OCI-M1 (cell line): Measurements from ENCODE around the gene ATP1A1.
A peak's percentile ranks its signal among the peaks of the same experiment; 100 is the strongest.

Source experiments
- DNase-seq: peaks from one replicate; lab custom pipeline; 2025; lab: John Stamatoyannopoulos, UW

ATP1A1 gene

DNA sequence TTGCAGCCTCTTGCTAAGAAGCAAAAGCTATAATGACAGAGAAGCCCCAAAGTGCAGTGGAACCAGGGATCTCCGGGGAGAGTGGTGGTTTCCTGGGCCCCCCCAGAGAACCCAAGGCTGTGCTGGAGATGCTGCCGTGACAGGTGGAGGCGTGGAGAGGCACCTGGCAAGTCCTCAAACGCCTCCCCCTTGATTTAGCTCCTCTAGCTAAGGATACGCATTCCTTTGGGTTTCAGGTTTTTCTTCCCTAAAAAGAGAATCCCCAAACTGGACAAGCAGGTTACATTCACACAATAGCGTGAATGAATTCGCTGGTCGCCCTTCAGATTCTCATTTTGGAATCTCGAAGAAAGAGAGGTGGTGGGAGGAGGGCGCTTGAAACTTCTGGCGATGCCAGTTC is 853 bp upstream of the ATP1A1 start:
- DNase-seq, result no peak

DNA sequence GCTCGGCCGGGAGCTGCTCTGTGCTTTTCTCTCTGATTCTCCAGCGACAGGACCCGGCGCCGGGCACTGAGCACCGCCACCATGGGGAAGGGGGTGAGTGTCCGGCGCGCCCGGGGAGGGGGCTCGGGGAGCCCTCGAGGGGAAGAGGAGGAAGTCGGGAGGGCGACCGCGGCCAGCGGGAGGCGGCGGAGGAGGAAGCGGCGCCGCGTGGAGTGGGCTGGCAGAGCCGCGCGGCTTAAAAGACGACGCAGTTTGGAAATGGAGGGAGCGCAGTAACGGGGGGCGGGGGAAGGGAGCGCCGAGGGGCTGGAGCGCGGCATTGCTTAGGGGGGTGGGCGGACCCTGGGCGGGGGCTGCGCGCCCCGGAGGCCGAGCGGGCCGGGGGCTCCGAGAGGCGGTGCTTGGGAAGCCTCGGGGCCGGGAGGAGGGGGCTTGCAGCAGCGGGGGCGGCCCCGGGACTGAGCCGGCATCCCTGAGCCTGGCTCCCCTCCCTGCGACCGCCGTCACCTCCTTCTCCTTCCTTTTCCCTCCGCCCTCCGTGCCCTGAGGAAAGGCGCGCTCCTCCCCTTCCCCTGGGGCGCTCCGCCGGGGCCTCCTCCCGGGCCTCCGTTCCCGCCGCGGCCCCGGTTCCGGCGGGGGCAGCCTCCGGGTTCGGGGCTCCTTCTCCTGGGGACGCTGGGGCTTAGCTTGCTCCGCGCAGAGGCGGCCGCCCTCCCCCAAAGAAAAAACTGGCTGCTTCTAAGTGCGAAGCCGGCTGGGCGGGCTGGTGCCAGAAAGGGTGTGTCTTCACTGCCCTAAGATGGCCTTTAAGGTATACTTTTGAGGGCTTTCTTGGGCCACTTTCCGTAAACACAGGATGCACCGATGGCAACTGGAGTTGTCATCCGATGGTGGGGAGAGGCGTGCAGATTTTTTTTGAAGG is 648 bp downstream of the ATP1A1 start:
- DNase-seq, result peak; percentile 52

GRCh38 chr1:116374353-116375147 is 1.5 kb downstream of the ATP1A1 start:
- no peak for DNase-seq

DNA sequence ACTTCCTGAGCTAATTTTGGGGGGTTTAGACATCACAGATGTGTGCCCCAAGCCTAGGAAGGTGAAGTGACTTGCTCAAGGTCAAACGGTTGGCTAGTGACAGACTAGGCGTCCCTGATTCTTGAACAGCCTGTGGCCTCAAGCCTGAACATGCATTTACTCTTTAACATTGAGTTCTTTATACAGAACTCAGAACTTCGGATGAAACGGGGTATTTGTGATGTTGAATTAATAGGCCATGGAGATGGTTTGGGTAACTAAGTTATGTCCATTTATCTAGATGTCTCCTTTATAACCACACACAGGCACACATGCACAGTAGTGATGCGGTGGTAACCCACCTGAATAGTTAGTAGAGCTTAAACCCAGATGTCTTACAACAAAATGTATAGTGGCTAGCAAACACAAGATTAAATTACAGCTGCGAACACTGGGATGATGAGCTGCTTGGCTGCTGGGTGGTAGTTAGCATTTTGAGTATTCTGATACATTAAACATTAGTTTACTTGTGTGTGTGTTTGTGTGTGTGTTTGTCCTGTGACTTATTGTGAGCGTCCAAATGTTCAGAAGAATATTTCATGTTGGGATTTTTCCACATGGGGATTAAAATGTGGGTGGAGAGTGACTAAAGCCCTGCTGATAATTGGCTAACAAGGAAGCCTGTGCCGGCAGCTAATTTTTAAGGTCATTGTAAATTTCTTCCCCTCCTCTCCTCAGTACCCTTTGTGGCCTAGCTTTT is 2.3 kb downstream of the ATP1A1 start:
- DNase-seq, result no peak

DNA sequence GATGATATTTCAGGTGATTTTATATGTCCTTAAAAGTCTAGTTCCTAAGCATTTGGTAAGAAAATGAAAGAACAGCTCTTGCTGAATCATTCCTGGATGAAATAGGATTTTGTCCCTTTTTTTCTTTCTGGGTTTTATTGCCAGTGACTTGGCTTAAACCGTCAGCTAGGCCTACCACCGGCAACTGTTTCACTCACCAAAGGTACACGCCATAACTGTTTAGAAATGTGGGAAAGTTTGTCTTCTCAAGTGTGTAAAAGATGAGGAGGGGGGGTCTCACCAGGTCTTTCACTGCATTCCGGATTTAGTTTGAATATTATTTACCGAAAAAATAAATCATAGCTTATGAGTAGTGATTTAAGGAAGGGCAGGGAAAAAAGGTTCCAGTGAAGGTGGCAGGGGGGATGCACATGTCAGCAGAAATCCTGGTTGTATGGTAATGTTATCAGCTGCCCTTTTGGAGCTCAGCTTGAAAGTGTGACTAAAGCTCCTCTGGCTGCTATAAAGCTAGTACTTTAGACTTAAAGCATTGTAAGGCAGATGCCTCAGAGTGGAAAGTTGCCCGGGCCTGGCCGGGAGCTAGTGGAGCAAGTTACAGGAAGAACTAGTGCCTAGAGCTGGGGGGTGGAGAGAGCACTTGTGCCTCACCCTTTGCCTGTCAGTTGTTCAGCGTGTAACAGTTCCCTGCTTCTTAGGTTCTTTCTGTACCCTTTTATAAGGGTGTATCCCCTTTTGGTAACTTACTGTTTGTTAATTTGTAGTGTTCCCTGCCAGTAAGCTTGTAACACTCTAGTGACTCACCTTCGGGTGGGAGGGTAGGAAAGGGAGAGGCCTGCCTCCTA is 3.1 kb downstream of the ATP1A1 start:
- peak; percentile 36 for DNase-seq

GRCh38 chr1:116376729-116377086 is 3.7 kb downstream of the ATP1A1 start:
- no peak for DNase-seq

- peak; percentile 50 for DNase-seq
Observed at GRCh38 chr1:116377541-116378529, 4.8 kb downstream of the ATP1A1 start.

- DNase-seq, result no peak
Observed at GRCh38 chr1:116379057-116379630, 6.1 kb downstream of the ATP1A1 start.

DNA sequence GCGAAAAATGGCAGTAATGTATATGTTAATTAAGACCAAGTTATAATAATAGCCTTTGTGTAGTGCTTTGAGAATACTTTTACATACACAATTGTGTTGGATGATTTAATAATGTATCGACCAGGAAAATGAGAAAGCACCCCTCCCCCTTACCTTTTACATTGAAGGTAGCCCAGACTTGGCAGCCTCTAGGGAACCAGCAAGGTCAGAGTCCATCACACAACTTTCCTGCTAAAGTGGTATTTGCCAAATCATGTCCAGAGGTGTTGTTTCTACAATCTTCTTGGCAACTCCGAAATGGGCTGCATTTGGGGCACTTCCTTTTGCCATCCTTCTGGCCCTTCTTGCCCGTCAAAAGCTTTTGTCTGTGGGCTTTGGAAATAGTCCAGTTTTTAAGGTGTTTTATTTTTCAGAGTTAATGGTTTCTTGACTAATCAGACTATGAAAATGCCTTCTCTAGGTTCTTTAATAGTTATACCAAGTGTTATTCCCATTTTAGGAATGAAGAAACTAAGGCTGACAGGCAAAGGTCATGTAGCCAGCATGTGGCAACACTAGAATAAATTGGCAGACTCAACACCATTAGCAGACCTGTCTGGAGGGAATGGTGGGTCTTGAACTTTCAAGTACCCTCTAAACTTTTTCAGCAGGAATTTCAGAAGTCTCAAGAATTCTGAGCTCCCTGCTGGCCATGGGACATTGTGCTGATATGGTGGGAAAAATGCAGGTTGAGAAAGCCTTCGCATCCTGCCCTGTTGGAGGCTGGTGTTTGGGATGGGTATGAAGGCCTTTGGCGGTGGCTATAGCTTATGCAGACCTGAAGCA is 6.8 kb downstream of the ATP1A1 start:
- DNase-seq, result no peak

- DNase-seq, result no peak
Observed at GRCh38 chr1:116380499-116381242, 7.6 kb downstream of the ATP1A1 start.

DNA sequence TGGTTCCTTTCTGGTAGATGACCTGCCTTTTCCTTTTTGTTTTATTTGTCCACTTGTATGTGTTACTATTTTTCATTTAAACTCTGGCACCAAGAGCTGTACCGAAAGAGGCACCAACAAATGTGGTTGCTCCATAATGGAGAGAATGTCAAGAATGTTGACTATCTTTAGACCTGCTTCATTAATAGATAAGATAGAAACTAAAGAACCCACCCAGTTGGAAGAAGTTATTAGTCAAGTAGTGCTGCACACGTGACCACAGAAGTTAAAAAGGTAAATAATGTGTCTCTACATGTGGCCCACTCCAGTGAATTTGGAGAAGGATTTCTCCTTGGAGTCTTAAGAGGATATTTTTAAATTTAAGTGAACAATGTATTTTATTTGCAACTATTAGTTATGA is 9.3 kb downstream of the ATP1A1 start:
- DNase-seq, result no peak

DNA sequence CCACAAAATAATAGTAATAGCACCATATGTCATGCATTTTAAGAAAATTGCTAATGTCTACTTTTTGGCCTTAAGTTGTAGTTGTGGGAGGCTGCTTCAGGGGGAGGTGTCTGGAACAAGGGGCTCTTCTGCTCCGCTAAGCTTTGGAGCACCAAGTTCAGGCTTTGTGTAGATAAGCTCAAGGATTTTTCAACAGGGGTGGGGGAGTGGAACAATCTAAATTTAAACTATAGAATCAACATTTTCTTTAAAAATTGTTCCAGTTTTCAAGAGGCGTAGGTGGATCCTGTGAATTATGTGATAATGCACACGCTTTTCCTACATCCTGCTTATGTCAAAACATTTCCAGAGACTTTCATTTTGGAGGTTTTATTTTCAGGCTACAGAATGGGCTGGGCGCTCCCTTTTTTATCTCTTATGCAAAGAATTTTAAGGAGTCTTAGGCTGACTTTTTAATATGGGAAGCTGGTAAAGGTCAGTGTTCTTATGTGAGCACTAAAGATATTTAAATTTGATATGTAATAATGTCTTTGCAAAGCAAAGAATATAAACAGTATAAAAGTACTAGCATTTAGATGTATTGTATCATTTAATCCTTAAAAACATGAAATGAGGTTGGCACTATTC is 9.9 kb downstream of the ATP1A1 start:
- DNase-seq, result peak; percentile 10

DNA sequence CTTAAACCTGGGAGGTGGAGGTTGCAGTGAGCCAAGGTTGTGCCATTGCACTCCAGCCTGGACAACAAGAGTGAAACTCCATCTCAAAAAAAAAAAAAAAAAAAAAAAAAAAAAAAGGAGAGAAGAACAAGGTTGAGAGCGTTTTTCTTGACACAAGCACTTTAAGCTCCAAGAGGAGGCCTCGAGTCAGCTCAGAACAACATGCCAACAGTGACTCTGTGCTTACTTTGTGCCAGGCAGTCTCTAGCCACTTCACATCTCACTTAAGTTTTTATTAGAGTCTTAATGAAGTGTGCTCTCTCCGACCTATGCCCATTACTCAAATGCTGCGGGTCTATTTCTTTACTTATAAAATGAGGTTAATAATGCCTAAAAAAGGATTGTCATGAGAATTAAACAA is 13.0 kb downstream of the ATP1A1 start:
- no peak for DNase-seq

- no peak for DNase-seq
Observed at GRCh38 chr1:116387551-116387950, 14.5 kb downstream of the ATP1A1 start.

DNA sequence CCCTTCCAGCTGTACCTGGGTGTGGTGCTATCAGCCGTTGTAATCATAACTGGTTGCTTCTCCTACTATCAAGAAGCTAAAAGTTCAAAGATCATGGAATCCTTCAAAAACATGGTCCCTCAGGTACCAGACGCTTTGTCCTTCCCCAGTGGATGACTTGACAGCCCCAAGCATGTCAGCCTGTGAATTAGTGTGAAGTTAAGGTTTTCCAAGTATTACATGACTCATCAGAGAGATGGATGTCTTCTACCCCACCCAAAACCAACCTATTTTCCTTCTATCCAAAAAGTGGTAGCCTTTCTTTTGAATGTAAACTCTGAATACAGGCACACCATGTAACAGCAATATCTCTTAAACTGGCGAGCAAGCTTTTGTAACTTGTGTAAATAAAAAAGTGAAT is 15.1 kb downstream of the ATP1A1 start:
- no peak for DNase-seq

DNA sequence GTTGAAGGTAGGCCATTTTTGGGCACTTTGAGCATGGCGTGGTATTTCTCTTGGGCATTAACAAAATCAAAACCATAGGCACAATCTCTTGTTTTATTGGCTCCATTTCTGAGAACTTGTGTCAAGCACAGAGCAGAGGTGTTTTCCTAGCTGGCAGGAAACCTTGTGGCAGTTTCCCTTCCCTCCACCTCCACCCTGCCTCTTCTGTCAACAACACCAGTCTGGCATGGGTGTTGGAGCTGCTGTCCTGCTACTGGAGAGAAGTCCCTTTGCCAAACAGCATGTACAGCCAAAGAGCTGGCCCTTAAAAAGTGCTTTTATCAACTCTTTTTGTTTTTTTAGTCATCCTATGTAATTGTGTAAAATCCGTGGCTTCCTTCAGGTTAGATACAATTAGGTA is 16.0 kb downstream of the ATP1A1 start:
- no peak for DNase-seq

- no peak for DNase-seq
Observed at GRCh38 chr1:116389686-116390085, 16.6 kb downstream of the ATP1A1 start.

GRCh38 chr1:116390195-116390594 is 17.2 kb downstream of the ATP1A1 start:
- DNase-seq, result no peak
